Activated naive CD8-positive, alpha-beta T cell (primary cell): Measurements from ENCODE around the gene TMEM107.
A peak's percentile ranks its signal among the peaks of the same experiment; 100 is the strongest.

ENCODE experiments used
- H3K27ac Mint-ChIP-seq: one replicate; pipeline ENCODE4 v1.8.0; 2021; ENCODE audit warnings: mixed read lengths
- H3K27me3 Mint-ChIP-seq: one replicate; pipeline ENCODE4 v1.8.0; 2021; ENCODE audit warnings: mixed read lengths
- H3K36me3 Mint-ChIP-seq: one replicate; pipeline ENCODE4 v1.8.0; 2021; ENCODE audit warnings: mixed read lengths
- H3K4me1 Mint-ChIP-seq: one replicate; pipeline ENCODE4 v1.8.0; 2021; ENCODE audit warnings: low read depth, mixed read lengths
- H3K4me3 Mint-ChIP-seq: one replicate; pipeline ENCODE4 v1.8.0; 2021; ENCODE audit warnings: mild to moderate bottlenecking, mixed read lengths
- H3K9me3 Mint-ChIP-seq: one replicate; pipeline ENCODE4 v1.8.0; 2021; ENCODE audit warnings: low read depth, mixed read lengths

TMEM107 gene

DNA sequence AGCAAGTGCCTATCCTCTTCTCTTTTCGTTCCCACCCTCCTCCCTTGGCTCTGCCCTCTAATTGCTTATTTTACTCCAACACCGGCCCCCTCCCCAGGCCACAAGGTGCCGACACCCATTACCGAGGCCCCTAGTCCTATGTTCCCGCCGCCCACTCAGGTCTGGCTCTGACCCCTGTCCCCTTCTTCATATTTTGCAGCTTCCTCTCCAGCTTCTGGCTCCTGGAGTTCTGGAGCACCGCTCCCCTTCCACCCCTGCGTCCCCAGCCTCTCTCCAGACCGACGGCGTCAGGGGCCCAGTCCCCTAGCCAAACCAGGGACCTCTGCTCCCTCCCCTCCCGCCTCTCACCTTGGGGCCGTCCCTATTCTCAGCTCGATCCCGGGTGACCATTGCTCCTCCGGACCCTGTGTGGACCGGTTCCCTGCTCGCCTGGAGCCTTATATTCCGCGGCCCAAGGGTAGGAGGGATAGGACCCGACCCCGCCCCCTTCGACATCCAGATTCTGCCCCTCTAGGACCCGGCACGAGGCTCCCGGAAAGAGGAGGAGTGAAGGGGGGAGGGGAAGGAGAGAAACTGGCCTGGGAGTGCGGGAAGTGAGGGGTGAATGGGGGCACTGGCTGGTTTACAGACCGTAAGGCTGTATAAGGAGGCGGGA lies 52.4 kb downstream of the TMEM107 start, which contains the start of gene HES7:
Gene HES7, minus strand, starts transcription at position 412 of the 655 bp plus-strand sequence. Its CDS starts 22 bp downstream, at position 390.
- Mint-ChIP-seq H3K9me3 (no peaks in the 10 kb centered on the region), H3K27ac (peak within 1 kb of the TSS; percentile 95), H3K36me3 (no peaks in the 10 kb centered on the region), H3K27me3 (peaks cover 6% of the 10 kb centered on the region), H3K4me1 (peaks cover 62% of the 10 kb centered on the region), H3K4me3 (peak within 1 kb of the TSS; percentile 91)

DNA sequence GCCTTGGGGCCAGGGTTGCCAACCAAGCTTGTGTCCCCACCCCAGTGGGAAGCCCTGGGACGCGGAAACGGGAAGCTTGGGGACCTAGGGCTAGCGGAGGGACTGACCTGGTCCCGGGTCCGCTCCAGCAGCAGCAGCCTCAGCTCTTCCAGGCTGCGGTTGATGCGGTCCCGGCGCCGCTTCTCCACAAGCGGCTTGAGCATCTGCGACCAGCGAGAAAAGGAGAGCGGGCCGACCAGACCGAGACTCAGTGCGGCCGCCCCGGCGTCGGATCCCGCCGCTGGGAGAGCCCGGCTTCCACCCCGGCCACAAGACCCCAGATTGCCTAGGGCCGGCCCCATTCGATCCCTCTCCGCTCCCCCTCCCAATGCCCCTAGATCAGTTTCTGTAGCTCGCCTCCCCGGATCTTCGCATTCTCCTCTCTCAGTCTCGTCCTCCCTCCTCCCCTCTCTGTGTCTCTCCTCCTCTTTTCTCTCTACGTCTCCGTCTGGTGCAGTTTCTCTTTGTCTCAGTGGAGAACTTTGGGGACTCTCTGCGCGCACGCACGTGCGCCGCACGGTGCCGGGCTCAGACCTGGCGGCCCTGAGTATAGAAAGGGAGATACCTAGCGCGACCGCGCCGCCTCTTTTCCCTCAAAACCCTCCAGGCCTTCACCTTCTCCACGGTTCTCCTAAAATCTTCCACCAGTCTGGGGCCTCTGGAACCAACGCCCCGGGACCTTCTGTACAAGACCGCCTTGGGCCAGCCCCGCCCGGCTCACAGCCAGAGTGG lies 53.1 kb downstream of the TMEM107 start:
- no peaks in the 10 kb centered on the region for H3K9me3 Mint-ChIP-seq
- H3K36me3 Mint-ChIP-seq = no peaks in the 10 kb centered on the region
- peak overlapping the region; percentile 91 for H3K4me3 Mint-ChIP-seq
- H3K27me3 Mint-ChIP-seq = peaks cover 6% of the 10 kb centered on the region
- H3K4me1 Mint-ChIP-seq = peaks cover 69% of the 10 kb centered on the region
- peak overlapping the region; percentile 71 for H3K27ac Mint-ChIP-seq
